Uterus (tissue), 2 donors: ENCODE results near the gene FGFR4.

Experiments used
- POLR2A ChIP-seq, 2 donors: fragments of 450-650 bp; IDR thresholded peaks; one replicate each; pipeline ENCODE4 v1.6.1; 2016; ENCODE audit warnings: antibody characterized with exemption in 2 of 2, mild to moderate bottlenecking in 1 of 2, moderate library complexity in 1 of 2
- TF ChIP-seq, protein P1 (sequence below), 4 experiments: fragments of 200-600 bp in 2 of 4; fragments of 450-650 bp in 2 of 4; sonication (generic) in 2 of 4; IDR thresholded peaks; one replicate each; pipeline ENCODE4 v1.5.1; 2016 to 2019; ENCODE audit warnings: antibody characterized with exemption in 4 of 4, mild to moderate bottlenecking in 2 of 4, moderate library complexity in 1 of 4

DNA sequence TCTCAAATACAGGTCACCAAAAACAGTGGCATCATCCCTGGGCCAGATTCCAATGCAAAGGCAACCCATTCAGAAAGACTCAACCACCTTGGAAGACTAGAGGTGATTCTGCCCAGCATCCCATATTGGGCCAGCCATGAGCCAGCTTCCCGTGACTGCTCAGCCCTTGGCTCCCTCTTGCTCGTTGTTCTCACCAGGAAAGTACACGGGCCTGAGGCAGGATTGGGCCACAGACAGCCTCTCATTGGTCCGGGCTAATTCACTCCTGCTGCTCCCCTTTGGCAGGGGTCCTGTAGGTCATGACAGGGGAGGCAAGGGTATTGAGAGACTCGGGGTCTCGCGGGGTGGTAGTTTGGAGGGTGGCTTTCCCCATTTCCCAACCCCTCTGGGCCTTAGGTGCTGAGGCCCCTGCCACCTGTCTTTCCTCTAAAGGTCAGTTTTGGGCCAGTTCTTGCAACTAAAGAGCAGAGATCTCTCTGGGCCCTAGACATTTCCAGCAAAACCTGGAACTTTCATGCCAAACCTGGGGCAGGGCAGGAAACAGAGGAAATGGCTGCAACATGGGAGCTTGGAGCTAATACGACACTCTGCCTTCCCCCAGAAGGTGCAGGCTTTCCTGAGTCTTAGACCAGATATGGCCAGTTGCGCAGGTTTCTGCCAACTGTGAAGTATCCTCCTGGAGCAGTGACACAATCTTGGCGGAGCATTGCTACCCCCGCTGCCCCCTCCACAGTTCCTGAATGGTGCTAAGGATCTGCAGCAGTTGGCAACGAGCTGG lies 22.0 kb upstream of the FGFR4 start:
- TF ChIP-seq POLR2A (IDR thresholded peaks at IDR 0.05) = no peak
- TF ChIP-seq, protein P1, sequence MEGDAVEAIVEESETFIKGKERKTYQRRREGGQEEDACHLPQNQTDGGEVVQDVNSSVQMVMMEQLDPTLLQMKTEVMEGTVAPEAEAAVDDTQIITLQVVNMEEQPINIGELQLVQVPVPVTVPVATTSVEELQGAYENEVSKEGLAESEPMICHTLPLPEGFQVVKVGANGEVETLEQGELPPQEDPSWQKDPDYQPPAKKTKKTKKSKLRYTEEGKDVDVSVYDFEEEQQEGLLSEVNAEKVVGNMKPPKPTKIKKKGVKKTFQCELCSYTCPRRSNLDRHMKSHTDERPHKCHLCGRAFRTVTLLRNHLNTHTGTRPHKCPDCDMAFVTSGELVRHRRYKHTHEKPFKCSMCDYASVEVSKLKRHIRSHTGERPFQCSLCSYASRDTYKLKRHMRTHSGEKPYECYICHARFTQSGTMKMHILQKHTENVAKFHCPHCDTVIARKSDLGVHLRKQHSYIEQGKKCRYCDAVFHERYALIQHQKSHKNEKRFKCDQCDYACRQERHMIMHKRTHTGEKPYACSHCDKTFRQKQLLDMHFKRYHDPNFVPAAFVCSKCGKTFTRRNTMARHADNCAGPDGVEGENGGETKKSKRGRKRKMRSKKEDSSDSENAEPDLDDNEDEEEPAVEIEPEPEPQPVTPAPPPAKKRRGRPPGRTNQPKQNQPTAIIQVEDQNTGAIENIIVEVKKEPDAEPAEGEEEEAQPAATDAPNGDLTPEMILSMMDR (IDR thresholded peaks at IDR 0.05) = no peak
